ENCODE measurements around the gene TMEM175.

Gene TMEM175

GRCh38 chr4:951594-952468 is 19.6 kb downstream of the TMEM175 start:
- ChIA-PET CTCF (no interaction called here), POLR2A (no interaction called here)
- H3K4me3 ChIP-seq (ENCODE audit: low read depth, low read length): no peak overlapping the region
- TF ChIP-seq, protein P1, sequence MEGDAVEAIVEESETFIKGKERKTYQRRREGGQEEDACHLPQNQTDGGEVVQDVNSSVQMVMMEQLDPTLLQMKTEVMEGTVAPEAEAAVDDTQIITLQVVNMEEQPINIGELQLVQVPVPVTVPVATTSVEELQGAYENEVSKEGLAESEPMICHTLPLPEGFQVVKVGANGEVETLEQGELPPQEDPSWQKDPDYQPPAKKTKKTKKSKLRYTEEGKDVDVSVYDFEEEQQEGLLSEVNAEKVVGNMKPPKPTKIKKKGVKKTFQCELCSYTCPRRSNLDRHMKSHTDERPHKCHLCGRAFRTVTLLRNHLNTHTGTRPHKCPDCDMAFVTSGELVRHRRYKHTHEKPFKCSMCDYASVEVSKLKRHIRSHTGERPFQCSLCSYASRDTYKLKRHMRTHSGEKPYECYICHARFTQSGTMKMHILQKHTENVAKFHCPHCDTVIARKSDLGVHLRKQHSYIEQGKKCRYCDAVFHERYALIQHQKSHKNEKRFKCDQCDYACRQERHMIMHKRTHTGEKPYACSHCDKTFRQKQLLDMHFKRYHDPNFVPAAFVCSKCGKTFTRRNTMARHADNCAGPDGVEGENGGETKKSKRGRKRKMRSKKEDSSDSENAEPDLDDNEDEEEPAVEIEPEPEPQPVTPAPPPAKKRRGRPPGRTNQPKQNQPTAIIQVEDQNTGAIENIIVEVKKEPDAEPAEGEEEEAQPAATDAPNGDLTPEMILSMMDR (IDR thresholded peaks at IDR 0.05; ENCODE audit: insufficient read depth, low read length, missing control alignments): no peak
- no peak for DNase-seq (ENCODE audit: low read depth, low spot score)

- ChIA-PET POLR2A (no interaction called here), CTCF (no interaction called here)
- no peak overlapping the region for H3K4me3 ChIP-seq (ENCODE audit: low read depth, low read length)
- TF ChIP-seq, protein P1 (IDR thresholded peaks at IDR 0.05; ENCODE audit: insufficient read depth, low read length, missing control alignments): no peak
- no peak for DNase-seq (ENCODE audit: low read depth, low spot score)
Measured at GRCh38 chr4:952881-953573, 20.8 kb downstream of the TMEM175 start.

- ChIA-PET CTCF (no interaction called here), POLR2A (no interaction called here)
- no peak for DNase-seq (ENCODE audit: low read depth, low spot score)
- TF ChIP-seq, protein P1 (IDR thresholded peaks at IDR 0.05; ENCODE audit: insufficient read depth, low read length, missing control alignments): no peak
- no peak overlapping the region for H3K4me3 ChIP-seq (ENCODE audit: low read depth, low read length)
Measured at GRCh38 chr4:953574-953915, 21.3 kb downstream of the TMEM175 start.

GRCh38 chr4:954211-955020 is 22.2 kb downstream of the TMEM175 start:
- no peak for DNase-seq (ENCODE audit: low read depth, low spot score)
- ChIA-PET CTCF (no interaction called here), POLR2A (no interaction called here)
- no peak overlapping the region for H3K4me3 ChIP-seq (ENCODE audit: low read depth, low read length)
- TF ChIP-seq, protein P1 (IDR thresholded peaks at IDR 0.05; ENCODE audit: insufficient read depth, low read length, missing control alignments): no peak

DNA sequence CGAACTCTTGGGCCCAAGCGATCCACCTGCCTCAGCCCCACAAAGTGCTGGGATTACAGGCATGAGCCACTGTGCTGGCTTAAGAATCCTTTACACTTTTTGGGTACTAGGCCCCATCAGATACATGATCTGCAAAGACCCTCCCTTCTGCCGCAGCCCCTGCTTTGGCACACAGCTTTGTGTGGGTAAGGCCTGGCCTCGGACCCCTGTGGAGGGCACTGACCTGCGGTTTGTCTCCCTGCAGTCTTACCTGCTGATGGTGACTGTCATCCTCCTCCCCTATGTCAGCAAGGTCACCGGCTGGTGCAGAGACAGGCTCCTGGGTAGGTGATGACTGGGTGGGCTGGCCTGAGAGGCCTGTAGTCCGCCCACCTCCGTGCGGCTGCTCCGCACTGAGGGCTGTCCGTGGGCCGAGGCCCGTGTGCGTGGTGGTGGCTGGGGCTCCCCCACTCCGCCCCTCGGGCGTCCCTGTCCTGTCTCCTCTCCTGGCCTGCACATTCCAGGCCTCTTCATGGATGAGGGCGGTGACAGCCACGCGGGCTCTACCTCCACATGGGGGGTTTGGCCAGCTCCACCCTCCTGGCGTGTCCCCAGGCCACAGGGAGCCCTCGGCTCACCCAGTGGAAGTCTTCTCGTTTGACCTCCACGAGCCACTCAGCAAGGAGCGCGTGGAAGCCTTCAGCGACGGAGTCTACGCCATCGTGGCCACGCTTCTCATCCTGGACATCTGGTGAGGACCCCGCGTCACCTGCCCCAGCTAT is 23.1 kb downstream of the TMEM175 start:
- no peak overlapping the region for H3K4me3 ChIP-seq (ENCODE audit: low read depth, low read length)
- no peak for DNase-seq (ENCODE audit: low read depth, low spot score)
- CTCF ChIA-PET: no interaction called here
- TF ChIP-seq, protein P1 (IDR thresholded peaks at IDR 0.05; ENCODE audit: insufficient read depth, low read length, missing control alignments): no peak
- POLR2A ChIA-PET: interaction anchor here (0.7 kb wide), 1 partner anchor 99 kb away, joined by 3 read pairs; no protein-coding TSS in a partner anchor
